Kidney (tissue), 14 donors: ENCODE results near the gene NCAPD2. TPM values are rescaled to one million over a fixed set of nuclear protein-coding genes. Genes with fewer than 3 reads are reported as not detected.

Experiments used
- DNase-seq, 5 donors: peaks; one replicate each; pipeline ENCODE4 v3.0.0-alpha.2; 2013 to 2020
- FAIRE-seq: peaks from 2 replicates; lab custom pipeline; 2012; peaks lifted over from hg19 to GRCh38; lab: Jason Lieb, UNC
- H3K27ac ChIP-seq, 2 donors: one replicate each; pipeline ENCODE4 v1.7.0; 2013; ENCODE audit warnings: low read depth in 2 of 2, low read length in 2 of 2, inconsistent platforms in 1 of 2
- H3K27me3 ChIP-seq: one replicate; pipeline ENCODE4 v1.7.1; 2013; ENCODE audit warnings: low read length, inconsistent platforms; ENCODE audit not compliant: control insufficient read depth, insufficient read depth
- H3K36me3 ChIP-seq, 3 donors: one replicate each; pipeline versions ENCODE4 v1.7.0 to v1.7.1; 2013; ENCODE audit warnings: low read length in 3 of 3, control low read depth in 1 of 3, inconsistent platforms in 1 of 3; ENCODE audit not compliant: insufficient read depth in 3 of 3, control insufficient read depth in 2 of 3
- H3K4me1 ChIP-seq, 3 donors: one replicate each; pipeline versions ENCODE4 v1.7.0 to v1.7.1; 2013; ENCODE audit warnings: low read length in 3 of 3, inconsistent platforms in 1 of 3, low read depth in 1 of 3; ENCODE audit not compliant: control insufficient read depth in 2 of 3, insufficient read depth in 2 of 3
- H3K4me3 ChIP-seq, 3 donors: one replicate each; pipeline versions ENCODE4 v1.7.0 to v1.8.1; 2013; ENCODE audit warnings: low read length in 3 of 3, control low read depth in 1 of 3, inconsistent platforms in 1 of 3
- H3K9ac ChIP-seq, 3 donors: one replicate each; pipeline versions ENCODE4 v1.7.0 to v1.7.1; 2013; ENCODE audit warnings: low read length in 3 of 3, control low read depth in 1 of 3, inconsistent platforms in 1 of 3
- H3K9me3 ChIP-seq, 3 donors: one replicate each; pipeline versions ENCODE4 v1.7.0 to v1.7.1; 2013; ENCODE audit warnings: low read length in 3 of 3, control low read depth in 1 of 3, inconsistent platforms in 1 of 3; ENCODE audit not compliant: control insufficient read depth in 2 of 3, insufficient read depth in 1 of 3
- CTCF ChIP-seq: IDR thresholded peaks from 3 replicates; pipeline ENCODE4 v1.5.1; 2012; ENCODE audit warnings: mild to moderate bottlenecking, moderate library complexity, borderline replicate concordance; ENCODE audit not compliant: insufficient read depth; ENCODE audit errors: extremely low read depth
- intact Hi-C: fragments of 100-400 bp; cut with DNase I; formaldehyde crosslinking; loops from one replicate; pipeline ENCODE4 v1.11.1; 2022
- polyA plus RNA-seq: library from polyadenylated mRNA; stranded (reverse); fragments of 350-450 nt; fragmentation: Illumina TruSeq; extraction: RNeasy Lipid Tissue Mini Kit (QIAGEN cat#74804); gene quantifications from one replicate; pipeline ENCODE4 v1.2.3, GENCODE V29; 2014; ENCODE audit warnings: low read depth, low replicate concordance; ENCODE audit not compliant: insufficient read depth
- total RNA-seq: library from RNA; stranded (reverse); fragmentation: NEBNext Ultra II Directional; extraction: Animal tissue kit (Norgen Biotek cat#: 25700); gene quantifications from one replicate; pipeline ENCODE4 v1.2.1, GENCODE V29; 2021
- donor health status: control.
- donor health status: control.
- donor health status: control.
- donor health status: control.
- donor health status: control.
- donor health status: DM: yes; HTN: yes; CAD: no.
- donor health status: Normal renal cell carcinoma (clear cell type).

The NCAPD2 gene
- total and polyA plus RNA-seq, 2 donors from 2014 or later: 4.5 to 23.4 TPM

DNA sequence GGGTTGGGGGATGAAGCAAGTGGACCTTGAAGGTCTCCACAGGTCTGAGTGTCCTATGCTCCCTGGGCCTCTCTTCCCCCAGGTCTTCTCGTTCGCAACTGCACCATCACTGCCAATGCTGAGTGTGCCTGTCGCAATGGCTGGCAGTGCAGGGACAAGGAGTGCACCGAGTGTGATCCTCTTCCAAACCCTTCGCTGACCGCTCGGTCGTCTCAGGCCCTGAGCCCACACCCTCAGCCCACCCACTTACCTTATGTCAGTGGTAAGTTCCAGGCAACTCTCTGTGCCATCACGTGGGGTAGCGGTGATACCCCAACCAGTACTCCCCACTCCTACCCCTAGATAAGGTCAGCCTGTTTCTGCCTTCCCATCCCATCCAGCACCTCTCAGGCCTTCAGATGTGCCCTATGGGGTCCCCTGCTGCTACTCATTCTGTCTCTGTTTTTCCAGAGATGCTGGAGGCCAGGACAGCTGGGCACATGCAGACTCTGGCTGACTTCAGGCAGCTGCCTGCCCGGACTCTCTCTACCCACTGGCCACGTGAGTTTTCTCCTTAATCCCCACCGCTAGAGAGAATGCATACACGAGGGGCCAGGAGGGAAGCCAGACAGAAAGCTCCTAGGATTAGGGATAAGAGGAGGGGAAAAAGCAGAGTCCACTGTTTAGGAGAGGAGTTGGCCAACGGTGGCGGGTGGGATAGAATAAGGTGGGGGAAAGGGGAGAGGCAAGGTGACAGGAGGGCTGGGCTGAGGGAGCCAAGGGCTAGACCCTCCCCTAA is 43.6 kb upstream of the NCAPD2 start:
- intact Hi-C loops: loop anchor here (10.0 kb wide), 1 partner anchor 115 kb away; no protein-coding TSS in a partner anchor
- FAIRE-seq: no peak

GRCh38 chr12:6450869-6451347 is 43.0 kb upstream of the NCAPD2 start:
- peaks cover 3 to 24% (median 17%) of the 10 kb centered on the region in 3 donors for H3K4me1 ChIP-seq
- intact Hi-C loops: loop anchor here (10.0 kb wide), 1 partner anchor 116 kb away; no protein-coding TSS in a partner anchor
- no peak for FAIRE-seq
- no peaks in the 10 kb centered on the region for H3K9me3 ChIP-seq
- no peak for TF ChIP-seq CTCF
- H3K36me3 ChIP-seq: peaks cover 2 to 15% (median 9%) of the 10 kb centered on the region in 3 donors
- no peaks in the 10 kb centered on the region for H3K27me3 ChIP-seq
- H3K27ac ChIP-seq: peak overlapping the region; percentile 99
- peak overlapping the region; percentile 4 to 98 (median 8) for H3K9ac ChIP-seq
- DNase-seq: peak in 1 of 5 donors; percentile 84
- peak overlapping the region; percentile 77 to 92 (median 88) for H3K4me3 ChIP-seq

More for the DNA sequence above, 43.6 kb upstream of the NCAPD2 start:
- H3K36me3 ChIP-seq: peaks cover 2 to 15% (median 9%) of the 10 kb centered on the region in 3 donors
- H3K9me3 ChIP-seq: no peaks in the 10 kb centered on the region
- no peak for DNase-seq
- H3K27ac ChIP-seq: peak overlapping the region in 1 of 2 donors; percentile 99
- H3K4me1 ChIP-seq: peaks cover 3 to 24% (median 17%) of the 10 kb centered on the region in 3 donors
- H3K9ac ChIP-seq: peak overlapping the region in 1 of 3 donors; percentile 98
- no peak for TF ChIP-seq CTCF
- H3K4me3 ChIP-seq: peak overlapping the region; percentile 77 to 92 (median 88)
- no peaks in the 10 kb centered on the region for H3K27me3 ChIP-seq

DNA sequence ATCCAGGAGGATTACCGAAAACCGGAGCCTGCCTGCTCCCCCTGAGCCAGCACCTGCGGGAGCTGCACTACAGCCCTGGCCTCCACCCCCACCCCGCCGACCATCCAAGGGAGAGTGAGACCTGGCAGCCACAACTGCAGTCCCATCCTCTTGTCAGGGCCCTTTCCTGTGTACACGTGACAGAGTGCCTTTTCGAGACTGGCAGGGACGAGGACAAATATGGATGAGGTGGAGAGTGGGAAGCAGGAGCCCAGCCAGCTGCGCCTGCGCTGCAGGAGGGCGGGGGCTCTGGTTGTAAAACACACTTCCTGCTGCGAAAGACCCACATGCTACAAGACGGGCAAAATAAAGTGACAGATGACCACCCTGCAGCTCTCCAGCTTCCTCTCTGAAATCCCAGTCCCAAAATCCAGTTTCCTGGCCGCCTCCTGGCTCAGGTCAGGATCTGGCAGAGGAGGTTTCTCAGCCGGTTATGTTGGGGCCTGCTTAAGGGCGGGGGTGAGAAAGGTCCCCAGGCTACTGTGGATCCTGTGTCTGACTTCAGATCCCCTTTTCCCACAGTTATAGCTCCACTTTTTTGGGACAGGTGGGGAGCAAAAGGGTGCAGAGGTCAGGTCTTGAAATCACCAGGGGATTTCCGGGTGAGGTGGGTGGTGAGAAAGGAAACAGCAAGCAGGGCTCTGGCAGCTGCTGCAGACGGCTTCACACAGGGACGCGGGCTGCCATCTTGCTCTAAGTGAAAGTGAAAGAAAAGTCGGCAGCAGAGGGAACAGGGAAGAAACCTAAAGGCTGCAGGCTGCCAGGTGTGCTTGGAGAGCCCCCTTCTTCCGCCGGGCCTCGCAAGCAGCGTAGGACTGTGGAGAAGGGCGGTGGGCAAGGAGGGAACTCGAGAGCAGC is 42.3 kb upstream of the NCAPD2 start, which contains the start of gene TAPBPL:
TAPBPL (plus strand) TSS at position 695 of the 897 bp plus-strand sequence. CDS start 207 bp downstream, outside the sequence.
- H3K27ac ChIP-seq: peak within 1 kb of the TSS; percentile 99
- TF ChIP-seq CTCF: no peak
- peaks cover 3 to 24% (median 17%) of the 10 kb centered on the region in 3 donors for H3K4me1 ChIP-seq
- no peak for FAIRE-seq
- peak; percentile 90 to 96 (median 93) for DNase-seq
- no peaks in the 10 kb centered on the region for H3K27me3 ChIP-seq
- H3K9ac ChIP-seq: peak within 1 kb of the TSS; percentile 8 to 98 (median 98)
- intact Hi-C loops: loop anchor here (10.0 kb wide), 1 partner anchor 117 kb away; no protein-coding TSS in a partner anchor
- peak within 1 kb of the TSS; percentile 77 to 92 (median 88) for H3K4me3 ChIP-seq
- peaks cover 0 to 15% (median 9%) of the 10 kb centered on the region in 3 donors for H3K36me3 ChIP-seq
- no peaks in the 10 kb centered on the region for H3K9me3 ChIP-seq
